Measurements from ENCODE around the gene MSX1.
A peak's percentile ranks its signal among the peaks of the same experiment; 100 is the strongest.

The MSX1 gene

GRCh38 chr4:4842476-4843441, 16.7 kb upstream of the MSX1 start:
- no peak for DNase-seq

- no peak for DNase-seq
These were observed 15.7 kb upstream of the MSX1 start for GRCh38 chr4:4843635-4844291.

GRCh38 chr4:4845027-4845426, 14.4 kb upstream of the MSX1 start:
- no peak for DNase-seq

- DNase-seq = no peak
These were observed 12.5 kb upstream of the MSX1 start for GRCh38 chr4:4847011-4847410.

GRCh38 chr4:4848540-4848939, 10.9 kb upstream of the MSX1 start:
- no peak for DNase-seq

- peak; percentile 7 for DNase-seq
These were observed 10.4 kb upstream of the MSX1 start for GRCh38 chr4:4849106-4849505.

- peak; percentile 4 for DNase-seq
These were observed 9.8 kb upstream of the MSX1 start for GRCh38 chr4:4849524-4850193.

GRCh38 chr4:4851081-4851480, 8.4 kb upstream of the MSX1 start:
- DNase-seq = no peak

GRCh38 chr4:4851906-4852305, 7.6 kb upstream of the MSX1 start:
- DNase-seq = no peak

GRCh38 chr4:4852591-4853362, 6.7 kb upstream of the MSX1 start:
- peak; percentile 39 for DNase-seq

GRCh38 chr4:4853371-4853823, 6.1 kb upstream of the MSX1 start:
- peak; percentile 18 for DNase-seq

- no peak for DNase-seq
These were observed 5.4 kb upstream of the MSX1 start for GRCh38 chr4:4853921-4854648.

- peak; percentile 18 for DNase-seq
These were observed 4.7 kb upstream of the MSX1 start for GRCh38 chr4:4854649-4855295.

GRCh38 chr4:4855301-4856070, 4.0 kb upstream of the MSX1 start:
- DNase-seq = no peak

GRCh38 chr4:4856071-4857000, 3.1 kb upstream of the MSX1 start:
- DNase-seq = peak; percentile 30

GRCh38 chr4:4857001-4857808, 2.3 kb upstream of the MSX1 start:
- no peak for DNase-seq

- DNase-seq = peak; percentile 18
These were observed 1.5 kb upstream of the MSX1 start for GRCh38 chr4:4857809-4858508.

All from right hindlimb (tissue), 1 donor.